Panc1 (cell line): ENCODE results near the gene RTF1. TPM values are rescaled to one million over a fixed set of nuclear protein-coding genes. Genes with fewer than 3 reads are reported as not detected.

Experiments
- ATAC-seq: fragments of 200-7000 bp; cut with Tn5 transposase; 2 replicates; pipeline ENCODE4 v1.9.1; 2020; ENCODE audit warnings: mild to moderate bottlenecking, moderate library complexity
- BruUV-seq: library from RNA; stranded (reverse); fragments of 400-500 nt; replicated peaks from 2 replicates; lab custom pipeline; 2021; lab: Mats Ljungman, UMichigan
- CTCF ChIA-PET: fragments of 300-600 bp; sonication (Branson Sonifier 250); formaldehyde crosslinking; loops from one replicate; lab custom pipeline; 2022; ENCODE audit warnings: antibody characterized with exemption; lab: Charles Lee
- POLR2A ChIA-PET: fragments of 300-600 bp; sonication (Branson Sonifier 250); formaldehyde crosslinking; loops from one replicate; lab custom pipeline; 2022; ENCODE audit warnings: antibody characterized with exemption; lab: Charles Lee
- DNase-seq: peaks from one replicate; pipeline ENCODE4 v3.0.0-alpha.2; 2010; ENCODE audit warnings: low read depth, low spot score
- H3K27ac ChIP-seq: 2 replicates; pipeline ENCODE4 v1.5.1; 2011; ENCODE audit warnings: mild to moderate bottlenecking, low read length, inconsistent platforms
- H3K27me3 ChIP-seq: fragments of 200-500 bp; sonication (Bioruptor generic); 2 replicates; pipeline ENCODE4 v1.6.0; 2014; ENCODE audit warnings: low read length, inconsistent platforms; ENCODE audit not compliant: control insufficient read depth, insufficient read depth
- H3K36me3 ChIP-seq: fragments of 200-500 bp; sonication (Bioruptor generic); 2 replicates; pipeline ENCODE4 v1.5.1; 2014; ENCODE audit warnings: inconsistent platforms, mild to moderate bottlenecking, low read length, moderate library complexity; ENCODE audit not compliant: control insufficient read depth, insufficient read depth
- H3K4me1 ChIP-seq: 2 replicates; pipeline ENCODE4 v1.5.1; 2011; ENCODE audit warnings: inconsistent platforms, mild to moderate bottlenecking, low read length, moderate library complexity; ENCODE audit not compliant: control insufficient read depth, insufficient read depth
- H3K4me3 ChIP-seq, 2 experiments: 2 replicates each; pipeline ENCODE4 v1.5.1; 2011 to 2012; ENCODE audit warnings: low read depth in 2 of 2, low read length in 2 of 2, mild to moderate bottlenecking in 2 of 2, inconsistent platforms in 1 of 2, moderate library complexity in 1 of 2
- H3K9me3 ChIP-seq: fragments of 200-500 bp; sonication (Bioruptor generic); 2 replicates; pipeline ENCODE4 v1.5.1; 2014; ENCODE audit warnings: low read depth, mild to moderate bottlenecking, inconsistent platforms, low read length, moderate library complexity; ENCODE audit not compliant: control insufficient read depth, insufficient read depth
- POLR2AphosphoS5 ChIP-seq: IDR thresholded peaks from 2 replicates; pipeline ENCODE4 v1.6.1; 2012; ENCODE audit warnings: mild to moderate bottlenecking, low read depth, low read length, moderate library complexity
- SIN3A ChIP-seq: IDR thresholded peaks from 2 replicates; pipeline ENCODE4 v1.6.1; 2012; ENCODE audit warnings: low read depth, mild to moderate bottlenecking, low read length, moderate library complexity, borderline replicate concordance; ENCODE audit not compliant: insufficient read depth
- TCF7L2 ChIP-seq: IDR thresholded peaks from 2 replicates; pipeline ENCODE4 v1.6.1; 2011; ENCODE audit warnings: mild to moderate bottlenecking, low read depth, low read length, inconsistent platforms
- in situ Hi-C: cut with HindIII; loops from 2 replicates; pipeline ENCODE4 v1.10.0; 2016; ENCODE audit warnings: low sequenced_read_pairs, low pct_unique_long_range_greater_than_20kb
- intact Hi-C: fragments of 100-400 bp; cut with micrococcal nuclease; formaldehyde crosslinking; loops from one replicate; pipeline ENCODE4 v1.10.0; 2022; ENCODE audit not compliant: unreplicated experiment
- total RNA-seq: library from RNA; stranded (reverse); gene quantifications from one replicate; pipeline ENCODE4 v1.2.1, GENCODE V29; 2021; ENCODE audit not compliant: unreplicated experiment
- TF ChIP-seq, protein P1 (sequence below): fragments of 450-650 bp; IDR thresholded peaks from 2 replicates; pipeline ENCODE4 v1.5.1; 2017; ENCODE audit warnings: mild to moderate bottlenecking
- TF ChIP-seq, protein P2 (sequence below), 2 experiments: IDR thresholded peaks; 2 replicates each; pipeline ENCODE4 v1.6.1; 2011 to 2012; ENCODE audit warnings: low read depth in 2 of 2, control low read depth in 1 of 2, low read length in 1 of 2, mild to moderate bottlenecking in 1 of 2, moderate library complexity in 1 of 2; ENCODE audit not compliant: insufficient read depth in 1 of 2

Gene RTF1
- total RNA-seq, 1 experiment from 2014 or later, result 43.5 TPM

DNA sequence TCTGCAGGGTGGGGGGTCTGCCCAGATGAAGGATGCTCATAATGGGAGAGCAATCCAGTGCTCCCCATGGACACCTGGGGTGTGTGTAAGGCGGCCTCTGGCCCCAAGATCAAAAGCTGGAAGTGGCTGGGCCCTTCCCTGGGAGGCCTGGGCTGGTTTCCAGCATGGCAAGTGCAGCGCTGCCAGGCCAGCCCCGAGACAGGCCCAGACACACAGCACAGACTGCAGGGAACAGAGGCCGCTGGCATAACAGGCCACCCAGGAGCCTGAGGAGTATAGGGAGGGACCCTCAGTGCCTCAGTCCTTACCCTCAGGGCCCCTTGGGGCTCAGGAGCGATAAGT lies 86.7 kb downstream of the RTF1 start:
- no peak for DNase-seq
- H3K27me3 ChIP-seq, result no peaks in the 10 kb centered on the region
- H3K27ac ChIP-seq, result no peak overlapping the region
- H3K36me3 ChIP-seq, result no peaks in the 10 kb centered on the region
- no peak for ATAC-seq
- ChIA-PET POLR2A (no interaction called here), CTCF (no interaction called here)
- no peaks in the 10 kb centered on the region for H3K9me3 ChIP-seq
- BruUV-seq, result no TSS peak
- intact Hi-C loops, result no loop called here
- H3K4me3 ChIP-seq, result no peak overlapping the region
- TF ChIP-seq POLR2AphosphoS5 (no peak), TCF7L2 (peak; percentile 30; the same call in 1 of the 2 replicates)
- in situ Hi-C loops, result no loop called here
- peaks cover 6% of the 10 kb centered on the region for H3K4me1 ChIP-seq

DNA sequence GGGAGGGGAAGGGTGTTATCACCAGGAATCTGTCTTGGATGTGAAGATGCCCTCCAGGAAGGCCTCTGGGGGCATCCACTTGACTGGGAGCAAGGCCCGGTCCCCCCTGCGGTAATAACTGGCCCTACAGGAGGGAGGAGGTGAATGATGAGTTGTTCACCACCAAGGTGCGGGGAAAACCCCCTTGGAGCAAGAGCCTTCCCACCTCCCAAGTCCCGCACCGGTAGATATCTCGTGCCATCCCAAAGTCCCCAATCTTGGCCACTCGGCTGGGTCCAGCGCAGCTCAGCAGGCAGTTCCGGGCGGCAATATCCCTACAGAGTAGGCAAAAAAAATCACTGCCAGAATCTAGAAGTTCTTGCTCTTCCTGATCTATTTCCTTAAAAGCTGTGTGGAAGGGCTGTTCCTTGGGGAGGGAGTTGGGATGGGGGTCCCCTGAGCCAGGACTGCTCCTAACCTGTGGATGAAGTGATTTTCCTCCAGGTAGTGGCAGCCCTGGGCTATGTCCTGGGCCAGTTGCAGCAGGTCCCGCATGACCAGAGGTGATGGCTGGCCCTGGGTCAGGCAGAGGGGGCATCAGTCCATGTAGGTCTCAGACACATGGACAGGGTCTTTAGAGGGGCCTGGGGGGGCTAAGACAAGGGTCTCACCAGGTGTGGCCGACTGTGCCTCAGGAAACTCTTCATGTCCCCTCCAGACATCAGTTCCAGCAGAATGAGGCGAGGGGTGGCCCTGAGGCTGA lies 88.0 kb downstream of the RTF1 start:
- POLR2A ChIA-PET, result interaction anchor here (0.6 kb wide), 1 partner anchor 20 kb away, joined by 3 read pairs; no protein-coding TSS in a partner anchor
- intact Hi-C loops, result no loop called here
- Histone ChIP-seq H3K27me3 (no peaks in the 10 kb centered on the region), H3K9me3 (no peaks in the 10 kb centered on the region), H3K4me3 (no peak overlapping the region), H3K4me1 (peaks cover 6% of the 10 kb centered on the region), H3K27ac (no peak overlapping the region), H3K36me3 (no peaks in the 10 kb centered on the region)
- no TSS peak for BruUV-seq
- CTCF ChIA-PET, result interaction anchor here (0.7 kb wide), 1 partner anchor 305 kb away, joined by 3 read pairs; no protein-coding TSS in a partner anchor
- in situ Hi-C loops, result no loop called here
- TF ChIP-seq TCF7L2 (no peak), POLR2AphosphoS5 (no peak), SIN3A (no peak)
- TF ChIP-seq, protein P1, sequence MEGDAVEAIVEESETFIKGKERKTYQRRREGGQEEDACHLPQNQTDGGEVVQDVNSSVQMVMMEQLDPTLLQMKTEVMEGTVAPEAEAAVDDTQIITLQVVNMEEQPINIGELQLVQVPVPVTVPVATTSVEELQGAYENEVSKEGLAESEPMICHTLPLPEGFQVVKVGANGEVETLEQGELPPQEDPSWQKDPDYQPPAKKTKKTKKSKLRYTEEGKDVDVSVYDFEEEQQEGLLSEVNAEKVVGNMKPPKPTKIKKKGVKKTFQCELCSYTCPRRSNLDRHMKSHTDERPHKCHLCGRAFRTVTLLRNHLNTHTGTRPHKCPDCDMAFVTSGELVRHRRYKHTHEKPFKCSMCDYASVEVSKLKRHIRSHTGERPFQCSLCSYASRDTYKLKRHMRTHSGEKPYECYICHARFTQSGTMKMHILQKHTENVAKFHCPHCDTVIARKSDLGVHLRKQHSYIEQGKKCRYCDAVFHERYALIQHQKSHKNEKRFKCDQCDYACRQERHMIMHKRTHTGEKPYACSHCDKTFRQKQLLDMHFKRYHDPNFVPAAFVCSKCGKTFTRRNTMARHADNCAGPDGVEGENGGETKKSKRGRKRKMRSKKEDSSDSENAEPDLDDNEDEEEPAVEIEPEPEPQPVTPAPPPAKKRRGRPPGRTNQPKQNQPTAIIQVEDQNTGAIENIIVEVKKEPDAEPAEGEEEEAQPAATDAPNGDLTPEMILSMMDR, result no peak
- TF ChIP-seq, protein P2, sequence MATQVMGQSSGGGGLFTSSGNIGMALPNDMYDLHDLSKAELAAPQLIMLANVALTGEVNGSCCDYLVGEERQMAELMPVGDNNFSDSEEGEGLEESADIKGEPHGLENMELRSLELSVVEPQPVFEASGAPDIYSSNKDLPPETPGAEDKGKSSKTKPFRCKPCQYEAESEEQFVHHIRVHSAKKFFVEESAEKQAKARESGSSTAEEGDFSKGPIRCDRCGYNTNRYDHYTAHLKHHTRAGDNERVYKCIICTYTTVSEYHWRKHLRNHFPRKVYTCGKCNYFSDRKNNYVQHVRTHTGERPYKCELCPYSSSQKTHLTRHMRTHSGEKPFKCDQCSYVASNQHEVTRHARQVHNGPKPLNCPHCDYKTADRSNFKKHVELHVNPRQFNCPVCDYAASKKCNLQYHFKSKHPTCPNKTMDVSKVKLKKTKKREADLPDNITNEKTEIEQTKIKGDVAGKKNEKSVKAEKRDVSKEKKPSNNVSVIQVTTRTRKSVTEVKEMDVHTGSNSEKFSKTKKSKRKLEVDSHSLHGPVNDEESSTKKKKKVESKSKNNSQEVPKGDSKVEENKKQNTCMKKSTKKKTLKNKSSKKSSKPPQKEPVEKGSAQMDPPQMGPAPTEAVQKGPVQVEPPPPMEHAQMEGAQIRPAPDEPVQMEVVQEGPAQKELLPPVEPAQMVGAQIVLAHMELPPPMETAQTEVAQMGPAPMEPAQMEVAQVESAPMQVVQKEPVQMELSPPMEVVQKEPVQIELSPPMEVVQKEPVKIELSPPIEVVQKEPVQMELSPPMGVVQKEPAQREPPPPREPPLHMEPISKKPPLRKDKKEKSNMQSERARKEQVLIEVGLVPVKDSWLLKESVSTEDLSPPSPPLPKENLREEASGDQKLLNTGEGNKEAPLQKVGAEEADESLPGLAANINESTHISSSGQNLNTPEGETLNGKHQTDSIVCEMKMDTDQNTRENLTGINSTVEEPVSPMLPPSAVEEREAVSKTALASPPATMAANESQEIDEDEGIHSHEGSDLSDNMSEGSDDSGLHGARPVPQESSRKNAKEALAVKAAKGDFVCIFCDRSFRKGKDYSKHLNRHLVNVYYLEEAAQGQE (IDR thresholded peaks at IDR 0.05; ENCODE audit: insufficient read depth in 1 of 2, low read depth in 2 of 2, low read length in 1 of 2), result no peak
- no peak for ATAC-seq
- DNase-seq, result no peak

DNA sequence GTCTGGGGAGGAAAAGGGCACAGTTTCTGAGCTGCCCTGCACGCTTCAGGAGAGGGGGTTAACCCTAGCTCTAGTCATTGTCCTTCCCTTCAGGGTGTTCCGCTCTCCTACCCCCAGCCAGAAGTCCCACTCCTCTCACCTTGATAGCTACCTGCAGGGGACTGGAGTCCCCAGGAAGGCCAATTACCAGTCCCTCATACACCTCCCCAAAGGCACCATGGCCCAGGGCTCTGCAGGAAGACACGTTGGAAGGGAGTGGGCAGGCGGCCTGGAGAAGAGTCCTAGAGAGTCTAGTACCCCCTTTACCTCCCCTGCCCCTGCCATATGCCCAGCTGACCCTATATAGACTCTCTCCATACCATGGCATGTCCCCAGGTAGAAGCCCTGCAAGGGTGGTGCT lies 88.9 kb downstream of the RTF1 start:
- H3K9me3 ChIP-seq, result no peaks in the 10 kb centered on the region
- TF ChIP-seq, protein P2 (IDR thresholded peaks at IDR 0.05; ENCODE audit: insufficient read depth in 1 of 2, low read depth in 2 of 2, low read length in 1 of 2), result no peak
- TF ChIP-seq TCF7L2, result no peak
- TF ChIP-seq SIN3A, result no peak
- no peak for TF ChIP-seq POLR2AphosphoS5
- TF ChIP-seq, protein P1, result no peak
- in situ Hi-C loops (no loop called here), intact Hi-C loops (no loop called here)
- no peak for DNase-seq
- no TSS peak for BruUV-seq
- CTCF ChIA-PET, result interaction anchor here (0.7 kb wide), 1 partner anchor 304 kb away, joined by 3 read pairs; no protein-coding TSS in a partner anchor
- no peak for ATAC-seq
- H3K4me1 ChIP-seq, result peaks cover 6% of the 10 kb centered on the region
- H3K4me3 ChIP-seq, result no peak overlapping the region
- no peaks in the 10 kb centered on the region for H3K36me3 ChIP-seq
- no peaks in the 10 kb centered on the region for H3K27me3 ChIP-seq
- POLR2A ChIA-PET, result interaction anchor here (0.6 kb wide), 1 partner anchor 21 kb away, joined by 3 read pairs; no protein-coding TSS in a partner anchor
- no peak overlapping the region for H3K27ac ChIP-seq
